Calu3 (cell line): Measurements from ENCODE around the gene PIGR. TPM values are rescaled to one million over a fixed set of nuclear protein-coding genes. Genes with fewer than 3 reads are reported as not detected.

Source experiments
- BruUV-seq: library from RNA; stranded (reverse); fragments of 400-500 nt; replicated peaks from 2 replicates; lab custom pipeline; 2021; lab: Mats Ljungman, UMichigan
- CTCF ChIA-PET: fragments of 300-600 bp; sonication (Branson Sonifier 250); formaldehyde crosslinking; loops from one replicate; lab custom pipeline; 2022; ENCODE audit warnings: antibody characterized with exemption; lab: Charles Lee
- DNase-seq: peaks from one replicate; pipeline ENCODE4 v3.0.0; 2022
- H3K27ac Mint-ChIP-seq: one replicate; pipeline ENCODE4 v1.8.0; 2022; ENCODE audit warnings: mixed read lengths; ENCODE audit not compliant: unreplicated experiment
- H3K27me3 Mint-ChIP-seq: one replicate; pipeline ENCODE4 v1.8.0; 2022; ENCODE audit warnings: mixed read lengths; ENCODE audit not compliant: unreplicated experiment
- H3K36me3 Mint-ChIP-seq: one replicate; pipeline ENCODE4 v1.8.0; 2022; ENCODE audit warnings: mild to moderate bottlenecking, moderate library complexity, mixed read lengths; ENCODE audit not compliant: insufficient read depth, unreplicated experiment
- H3K4me1 Mint-ChIP-seq: one replicate; pipeline ENCODE4 v1.8.0; 2022; ENCODE audit warnings: mild to moderate bottlenecking, low read depth, mixed read lengths; ENCODE audit not compliant: unreplicated experiment
- H3K4me3 Mint-ChIP-seq: one replicate; pipeline ENCODE4 v1.8.0; 2022; ENCODE audit warnings: mild to moderate bottlenecking, low read depth, moderate library complexity, mixed read lengths; ENCODE audit not compliant: unreplicated experiment
- H3K9me3 Mint-ChIP-seq: one replicate; pipeline ENCODE4 v1.8.0; 2022; ENCODE audit warnings: low read depth, mixed read lengths; ENCODE audit not compliant: unreplicated experiment
- intact Hi-C: fragments of 100-400 bp; cut with micrococcal nuclease; formaldehyde crosslinking; loops from one replicate; pipeline ENCODE4 v1.10.0; 2022; ENCODE audit not compliant: unreplicated experiment
- total RNA-seq: library from RNA; stranded (reverse); gene quantifications from 2 replicates; pipeline ENCODE4 v1.2.3, GENCODE V29; 2022
- TF ChIP-seq, protein P1 (sequence below): fragments of 200-600 bp; IDR thresholded peaks from one replicate; pipeline ENCODE4 v1.8.0; 2022; ENCODE audit warnings: antibody characterized with exemption; ENCODE audit not compliant: unreplicated experiment

The PIGR gene
- total RNA-seq, 1 experiment from 2014 or later = 367 TPM

- no peak for DNase-seq
- CTCF ChIA-PET = interaction anchor here (0.6 kb wide), 1 partner anchor 43 kb away, joined by 7 read pairs; no protein-coding TSS in a partner anchor
- H3K27ac Mint-ChIP-seq = no peak overlapping the region
- no peak overlapping the region for H3K4me3 Mint-ChIP-seq
- H3K9me3 Mint-ChIP-seq = peaks cover 5% of the 10 kb centered on the region
- no peaks in the 10 kb centered on the region for H3K36me3 Mint-ChIP-seq
- no peaks in the 10 kb centered on the region for H3K4me1 Mint-ChIP-seq
- H3K27me3 Mint-ChIP-seq = peaks cover 66% of the 10 kb centered on the region
- no TSS peak for BruUV-seq
- intact Hi-C loops = no loop called here
- TF ChIP-seq, protein P1, sequence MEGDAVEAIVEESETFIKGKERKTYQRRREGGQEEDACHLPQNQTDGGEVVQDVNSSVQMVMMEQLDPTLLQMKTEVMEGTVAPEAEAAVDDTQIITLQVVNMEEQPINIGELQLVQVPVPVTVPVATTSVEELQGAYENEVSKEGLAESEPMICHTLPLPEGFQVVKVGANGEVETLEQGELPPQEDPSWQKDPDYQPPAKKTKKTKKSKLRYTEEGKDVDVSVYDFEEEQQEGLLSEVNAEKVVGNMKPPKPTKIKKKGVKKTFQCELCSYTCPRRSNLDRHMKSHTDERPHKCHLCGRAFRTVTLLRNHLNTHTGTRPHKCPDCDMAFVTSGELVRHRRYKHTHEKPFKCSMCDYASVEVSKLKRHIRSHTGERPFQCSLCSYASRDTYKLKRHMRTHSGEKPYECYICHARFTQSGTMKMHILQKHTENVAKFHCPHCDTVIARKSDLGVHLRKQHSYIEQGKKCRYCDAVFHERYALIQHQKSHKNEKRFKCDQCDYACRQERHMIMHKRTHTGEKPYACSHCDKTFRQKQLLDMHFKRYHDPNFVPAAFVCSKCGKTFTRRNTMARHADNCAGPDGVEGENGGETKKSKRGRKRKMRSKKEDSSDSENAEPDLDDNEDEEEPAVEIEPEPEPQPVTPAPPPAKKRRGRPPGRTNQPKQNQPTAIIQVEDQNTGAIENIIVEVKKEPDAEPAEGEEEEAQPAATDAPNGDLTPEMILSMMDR = no peak
These were observed 62.4 kb downstream of the PIGR start for GRCh38 chr1:206883876-206884275.

DNA sequence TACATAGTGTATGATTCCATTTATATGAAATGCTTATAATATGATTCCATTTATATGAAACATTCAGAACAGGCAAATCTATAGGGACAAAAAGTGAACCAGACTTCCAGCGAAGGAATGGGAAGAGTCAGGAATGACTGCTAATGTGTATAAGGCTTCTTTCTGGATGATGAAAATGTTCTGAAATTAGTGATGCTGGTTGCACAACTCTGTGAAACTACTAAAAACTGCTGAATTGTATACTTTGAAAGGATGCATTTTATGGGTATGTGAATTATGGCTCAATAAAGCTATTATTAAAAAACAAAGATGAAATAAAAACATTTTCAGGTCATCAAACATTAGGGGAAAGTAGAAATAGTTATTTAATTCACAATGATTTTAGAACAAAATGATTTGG lies 63.1 kb downstream of the PIGR start:
- Mint-ChIP-seq H3K9me3 (peaks cover 6% of the 10 kb centered on the region), H3K36me3 (no peaks in the 10 kb centered on the region), H3K4me1 (no peaks in the 10 kb centered on the region), H3K27me3 (peaks cover 59% of the 10 kb centered on the region), H3K4me3 (no peak overlapping the region), H3K27ac (no peak overlapping the region)
- no TSS peak for BruUV-seq
- CTCF ChIA-PET = interaction anchor here (0.6 kb wide), 1 partner anchor 43 kb away, joined by 7 read pairs; no protein-coding TSS in a partner anchor
- intact Hi-C loops = no loop called here
- TF ChIP-seq, protein P1 = no peak
- no peak for DNase-seq

GRCh38 chr1:206882555-206882954 lies 63.7 kb downstream of the PIGR start:
- Mint-ChIP-seq H3K27ac (no peak overlapping the region), H3K27me3 (peaks cover 53% of the 10 kb centered on the region), H3K4me1 (no peaks in the 10 kb centered on the region), H3K4me3 (no peak overlapping the region), H3K36me3 (no peaks in the 10 kb centered on the region), H3K9me3 (peaks cover 7% of the 10 kb centered on the region)
- TF ChIP-seq, protein P1 = peak; percentile 14
- CTCF ChIA-PET = no interaction called here
- no peak for DNase-seq
- intact Hi-C loops = no loop called here
- no TSS peak for BruUV-seq

DNA sequence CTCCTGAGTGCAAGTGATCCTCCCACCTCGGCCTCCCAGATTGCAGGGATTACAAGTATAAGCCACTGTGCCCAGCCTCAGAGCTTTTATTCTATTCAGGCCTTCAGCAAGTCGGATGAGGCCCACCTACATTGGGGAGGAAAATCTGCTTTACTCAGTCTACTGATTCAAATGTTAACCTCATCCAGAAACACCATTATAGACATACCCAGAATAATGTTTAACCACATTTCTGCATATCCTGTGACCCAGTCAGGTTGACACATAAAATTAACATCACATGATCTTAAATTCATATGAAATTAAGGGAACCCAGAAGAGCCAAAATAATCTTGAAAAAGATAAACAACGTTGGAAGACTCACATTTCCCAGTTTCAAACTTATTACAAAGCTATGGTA lies 66.0 kb downstream of the PIGR start:
- BruUV-seq = no TSS peak
- no peaks in the 10 kb centered on the region for H3K4me1 Mint-ChIP-seq
- peaks cover 13% of the 10 kb centered on the region for H3K9me3 Mint-ChIP-seq
- no peak overlapping the region for H3K27ac Mint-ChIP-seq
- TF ChIP-seq, protein P1 = no peak
- no peak for DNase-seq
- no peak overlapping the region for H3K4me3 Mint-ChIP-seq
- no peaks in the 10 kb centered on the region for H3K36me3 Mint-ChIP-seq
- peaks cover 49% of the 10 kb centered on the region for H3K27me3 Mint-ChIP-seq
- CTCF ChIA-PET = no interaction called here
- intact Hi-C loops = no loop called here

Other genes starting within 250 kb of the PIGR start
- not detected in 2 replicates for gene IL19, start 175.7 kb downstream of the PIGR start, total RNA-seq
- gene IL10, start 174.0 kb downstream of the PIGR start, total RNA-seq = not detected in 2 replicates
- not detected in 2 replicates for gene IL20, start 80.8 kb downstream of the PIGR start, total RNA-seq
- gene IL24, start 49.0 kb downstream of the PIGR start, total RNA-seq = not detected in 2 replicates
- 0.86 and 1.1 TPM in 2 replicates for gene FCMR, start 24.5 kb downstream of the PIGR start, total RNA-seq
- not detected in 2 replicates for gene FCAMR, start 24.0 kb upstream of the PIGR start, total RNA-seq
- 106 and 124 TPM in 2 replicates for gene C1orf116, start 86.3 kb upstream of the PIGR start, total RNA-seq
- gene YOD1, start 104.7 kb upstream of the PIGR start, total RNA-seq = 17.7 and 22.4 TPM in 2 replicates
- gene PFKFB2, start 106.8 kb upstream of the PIGR start, total RNA-seq = 52.0 and 54.4 TPM in 2 replicates
- 7.5 and 10.2 TPM in 2 replicates for gene C4BPB, start 142.4 kb upstream of the PIGR start, total RNA-seq
- gene C4BPA, start 157.8 kb upstream of the PIGR start, total RNA-seq = 1.0 and 1.3 TPM in 2 replicates